ENCODE measurements around the gene RTN4R.

Gene RTN4R

DNA sequence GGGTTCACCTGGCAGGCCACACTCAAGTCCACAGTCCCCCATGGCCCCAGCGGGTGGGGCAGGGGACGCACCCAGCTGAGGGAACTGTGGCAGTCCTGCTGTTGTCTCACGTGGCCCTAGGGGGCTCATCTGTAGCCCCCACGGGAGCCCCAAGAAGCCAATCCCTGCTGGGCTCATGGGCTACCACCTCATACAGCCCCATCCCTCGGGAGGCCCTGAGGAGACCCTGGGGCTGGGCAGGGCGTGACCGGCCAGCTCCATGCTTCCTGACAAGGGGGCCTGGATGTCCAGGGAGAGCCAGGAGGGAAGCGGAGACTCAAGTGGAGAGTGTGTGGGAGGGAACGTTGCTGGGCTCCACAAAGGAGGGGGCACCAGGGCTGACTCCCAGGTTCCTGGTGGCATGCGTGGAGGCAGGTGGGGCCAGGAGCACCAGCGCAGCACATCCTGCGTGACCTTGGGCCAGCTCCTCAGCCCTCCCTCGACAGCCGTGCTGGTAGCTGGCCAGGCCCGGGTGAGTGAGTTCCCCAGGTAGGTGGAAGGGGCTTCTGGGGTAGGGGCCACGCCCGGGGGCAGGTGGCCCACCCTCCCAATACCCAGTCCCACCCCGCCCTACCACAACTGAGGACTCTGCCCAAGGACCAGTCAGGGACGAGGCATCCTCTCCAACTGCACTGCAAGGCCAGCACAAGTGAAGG is 7.9 kb downstream of the RTN4R start:
- ATAC-seq: no peak
- Mint-ChIP-seq H3K9me3 (no peaks in the 10 kb centered on the region), H3K4me1 (no peaks in the 10 kb centered on the region), H3K27me3 (peaks cover 28% of the 10 kb centered on the region), H3K4me3 (no peak overlapping the region), H3K27ac (no peak overlapping the region), H3K36me3 (no peaks in the 10 kb centered on the region)

DNA sequence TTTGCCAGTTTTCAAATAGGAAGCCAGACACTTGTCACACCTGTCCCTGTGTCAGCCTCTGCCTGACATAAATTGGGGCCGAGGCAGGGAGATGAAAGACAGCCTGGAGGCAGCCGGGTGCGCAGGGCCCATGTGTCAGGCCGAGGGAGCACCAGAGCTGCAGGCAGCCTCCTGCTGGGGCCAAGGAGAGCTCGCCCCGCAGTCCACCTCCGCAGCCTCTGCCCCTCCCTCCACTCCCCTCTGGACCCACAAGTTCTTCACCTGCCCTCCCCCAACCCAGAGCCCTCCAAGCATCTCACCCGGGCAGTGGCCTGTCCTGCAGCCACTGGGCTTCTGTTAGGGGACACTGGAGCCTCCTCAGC is 8.8 kb downstream of the RTN4R start:
- Mint-ChIP-seq H3K4me3 (no peak overlapping the region), H3K9me3 (no peaks in the 10 kb centered on the region), H3K27ac (no peak overlapping the region), H3K27me3 (peaks cover 29% of the 10 kb centered on the region), H3K36me3 (no peaks in the 10 kb centered on the region), H3K4me1 (no peaks in the 10 kb centered on the region)
- no peak for ATAC-seq

DNA sequence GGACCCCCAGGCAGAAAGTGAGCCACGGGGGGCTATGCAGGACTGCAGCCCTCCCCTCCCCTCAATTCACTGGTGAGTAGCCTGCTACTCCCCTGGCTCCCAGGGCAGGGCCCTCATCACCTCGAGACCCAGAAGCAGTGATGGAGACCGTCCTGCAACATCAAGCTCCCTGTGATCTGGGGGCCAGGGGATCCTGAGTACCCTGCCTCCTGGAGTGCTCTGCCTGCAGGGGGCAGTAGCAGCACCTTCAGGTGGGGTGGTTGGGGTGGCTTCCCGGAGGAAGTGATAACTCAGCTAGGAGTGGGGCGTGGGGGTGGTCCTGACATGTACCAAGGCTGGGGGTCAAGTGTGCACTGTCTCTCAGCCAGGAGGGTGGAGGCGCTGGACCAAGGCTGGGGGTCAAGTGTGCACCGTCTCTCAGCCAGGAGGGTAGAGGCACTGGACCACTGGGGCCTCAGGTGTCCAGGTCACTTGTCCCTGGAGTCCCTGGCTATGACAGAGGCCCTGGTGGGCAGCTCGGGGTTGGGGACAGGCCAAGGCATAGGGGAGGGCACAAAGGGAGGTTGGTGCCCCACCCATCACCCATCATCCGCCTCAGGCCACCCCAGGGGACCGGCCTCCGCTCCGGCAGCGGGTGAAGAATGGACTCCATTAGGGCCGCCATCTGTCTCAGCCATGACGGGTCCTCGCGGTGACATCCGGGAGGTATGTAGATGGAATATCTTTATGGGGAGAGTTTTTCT is 9.4 kb downstream of the RTN4R start:
- no peak for ATAC-seq
- Mint-ChIP-seq H3K4me3 (no peak overlapping the region), H3K36me3 (no peaks in the 10 kb centered on the region), H3K27ac (no peak overlapping the region), H3K4me1 (no peaks in the 10 kb centered on the region), H3K9me3 (no peaks in the 10 kb centered on the region), H3K27me3 (peaks cover 28% of the 10 kb centered on the region)

DNA sequence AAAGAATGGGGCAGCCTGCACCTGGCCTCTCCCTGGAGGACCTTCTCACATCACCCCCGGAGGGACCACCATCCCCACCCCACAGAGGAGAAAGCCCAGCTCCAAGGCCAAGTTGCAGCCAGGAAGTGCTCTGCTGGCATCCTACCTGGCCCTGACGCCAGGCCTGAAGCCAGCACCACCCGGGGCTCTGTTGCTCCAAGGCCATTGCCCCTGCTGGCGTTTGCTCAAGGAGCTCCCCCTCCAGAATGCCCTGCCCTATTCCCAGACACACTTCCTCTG is 10.2 kb downstream of the RTN4R start:
- Mint-ChIP-seq H3K9me3 (no peaks in the 10 kb centered on the region), H3K36me3 (no peaks in the 10 kb centered on the region), H3K27ac (no peak overlapping the region), H3K4me3 (no peak overlapping the region), H3K4me1 (no peaks in the 10 kb centered on the region), H3K27me3 (peaks cover 32% of the 10 kb centered on the region)
- no peak for ATAC-seq

DNA sequence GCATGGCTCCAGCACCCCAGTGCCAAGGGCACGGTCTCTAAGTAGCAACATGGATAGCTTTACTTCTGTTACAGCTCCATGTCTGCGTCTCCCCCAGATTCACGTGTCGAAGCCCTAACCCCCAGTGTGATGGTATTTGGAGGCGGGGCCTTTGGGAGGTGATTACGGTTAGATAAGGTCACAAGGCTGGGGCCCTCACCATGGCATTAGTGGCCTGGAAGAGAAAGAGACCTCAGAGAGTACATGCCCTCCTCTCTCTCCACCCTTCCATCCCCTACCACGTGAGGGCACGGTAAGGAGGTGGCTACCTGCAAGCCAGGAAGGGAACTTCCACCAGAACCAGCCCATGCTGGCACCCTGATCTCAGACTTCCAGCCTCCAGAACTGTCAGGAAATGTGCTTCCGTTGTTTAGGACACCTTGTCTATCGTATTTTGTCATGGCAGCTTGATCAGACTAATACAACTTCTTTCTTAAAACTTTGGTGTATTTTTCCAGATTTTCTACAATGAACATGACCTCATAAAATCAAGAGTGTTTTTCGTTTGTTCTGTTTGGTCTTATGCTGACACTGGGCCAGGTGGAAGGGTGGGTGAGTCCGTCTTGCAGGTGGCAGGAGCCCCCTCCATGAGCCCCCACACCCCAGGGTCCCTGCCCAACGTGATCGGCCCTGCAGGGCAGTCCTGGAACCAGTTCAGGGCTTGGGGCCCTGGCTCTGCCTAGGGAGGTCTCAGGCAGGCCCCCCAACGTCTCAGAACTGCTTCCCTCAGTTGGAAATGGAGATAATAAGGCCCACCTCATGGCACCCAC is 10.7 kb downstream of the RTN4R start:
- no peak for ATAC-seq
- Mint-ChIP-seq H3K27ac (no peak overlapping the region), H3K4me1 (no peaks in the 10 kb centered on the region), H3K9me3 (no peaks in the 10 kb centered on the region), H3K36me3 (no peaks in the 10 kb centered on the region), H3K27me3 (peaks cover 32% of the 10 kb centered on the region), H3K4me3 (no peak overlapping the region)

DNA sequence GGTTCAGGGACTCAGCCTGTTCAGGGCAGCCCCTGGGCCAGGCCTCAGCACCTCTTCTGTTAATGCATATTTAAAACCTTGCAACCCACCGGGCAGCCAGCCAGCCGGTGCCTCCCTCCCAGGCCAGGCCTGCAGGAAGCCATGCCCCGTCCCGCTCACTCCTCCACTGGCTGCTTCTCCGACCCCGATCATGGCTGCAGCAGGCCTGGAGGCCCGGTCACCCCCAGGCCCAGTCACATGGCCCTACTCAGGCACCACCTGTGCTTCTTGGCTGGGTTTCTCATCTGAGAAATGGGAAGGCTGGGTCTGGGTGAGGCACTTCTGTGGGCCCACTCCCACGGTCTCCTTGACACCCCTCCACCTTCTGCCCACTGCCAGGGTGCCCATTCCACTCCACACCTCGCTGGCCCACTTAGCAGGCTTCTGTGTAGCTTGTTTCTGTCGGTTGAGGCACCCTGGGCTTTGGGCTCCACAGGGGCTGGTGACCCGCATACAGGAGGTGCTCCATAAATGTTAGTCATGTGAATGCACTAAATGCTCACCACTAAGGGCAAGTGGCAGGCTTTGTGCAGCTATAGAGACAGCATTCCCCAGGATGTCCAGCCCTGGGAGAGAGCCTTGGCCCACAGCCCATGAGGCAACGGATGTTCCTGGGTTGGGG is 11.4 kb downstream of the RTN4R start:
- Mint-ChIP-seq H3K9me3 (no peaks in the 10 kb centered on the region), H3K4me1 (no peaks in the 10 kb centered on the region), H3K27me3 (peaks cover 32% of the 10 kb centered on the region), H3K36me3 (no peaks in the 10 kb centered on the region), H3K27ac (no peak overlapping the region), H3K4me3 (no peak overlapping the region)
- no peak for ATAC-seq

DNA sequence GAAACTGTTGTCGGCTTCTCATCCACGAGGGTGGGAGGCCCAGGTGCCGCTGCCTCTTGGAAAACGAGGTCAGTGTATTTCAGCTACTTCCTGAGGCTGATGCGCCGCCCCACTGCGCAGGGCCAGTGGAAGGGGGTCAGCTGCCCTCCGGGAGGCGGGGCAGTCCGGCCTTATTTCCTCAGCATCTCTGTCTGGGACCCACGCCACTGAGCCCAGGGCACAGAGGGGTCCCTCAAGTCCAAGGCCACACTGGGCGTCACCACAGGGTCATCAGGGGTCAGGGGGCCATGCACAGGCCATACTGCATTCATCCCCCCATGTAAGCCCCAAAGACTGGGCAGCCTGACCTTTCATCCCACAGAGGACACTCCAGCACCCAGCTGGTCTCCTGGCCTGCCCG is 12.1 kb downstream of the RTN4R start:
- Mint-ChIP-seq H3K4me3 (no peak overlapping the region), H3K4me1 (no peaks in the 10 kb centered on the region), H3K9me3 (no peaks in the 10 kb centered on the region), H3K27me3 (peaks cover 28% of the 10 kb centered on the region), H3K36me3 (no peaks in the 10 kb centered on the region), H3K27ac (no peak overlapping the region)
- ATAC-seq: no peak

DNA sequence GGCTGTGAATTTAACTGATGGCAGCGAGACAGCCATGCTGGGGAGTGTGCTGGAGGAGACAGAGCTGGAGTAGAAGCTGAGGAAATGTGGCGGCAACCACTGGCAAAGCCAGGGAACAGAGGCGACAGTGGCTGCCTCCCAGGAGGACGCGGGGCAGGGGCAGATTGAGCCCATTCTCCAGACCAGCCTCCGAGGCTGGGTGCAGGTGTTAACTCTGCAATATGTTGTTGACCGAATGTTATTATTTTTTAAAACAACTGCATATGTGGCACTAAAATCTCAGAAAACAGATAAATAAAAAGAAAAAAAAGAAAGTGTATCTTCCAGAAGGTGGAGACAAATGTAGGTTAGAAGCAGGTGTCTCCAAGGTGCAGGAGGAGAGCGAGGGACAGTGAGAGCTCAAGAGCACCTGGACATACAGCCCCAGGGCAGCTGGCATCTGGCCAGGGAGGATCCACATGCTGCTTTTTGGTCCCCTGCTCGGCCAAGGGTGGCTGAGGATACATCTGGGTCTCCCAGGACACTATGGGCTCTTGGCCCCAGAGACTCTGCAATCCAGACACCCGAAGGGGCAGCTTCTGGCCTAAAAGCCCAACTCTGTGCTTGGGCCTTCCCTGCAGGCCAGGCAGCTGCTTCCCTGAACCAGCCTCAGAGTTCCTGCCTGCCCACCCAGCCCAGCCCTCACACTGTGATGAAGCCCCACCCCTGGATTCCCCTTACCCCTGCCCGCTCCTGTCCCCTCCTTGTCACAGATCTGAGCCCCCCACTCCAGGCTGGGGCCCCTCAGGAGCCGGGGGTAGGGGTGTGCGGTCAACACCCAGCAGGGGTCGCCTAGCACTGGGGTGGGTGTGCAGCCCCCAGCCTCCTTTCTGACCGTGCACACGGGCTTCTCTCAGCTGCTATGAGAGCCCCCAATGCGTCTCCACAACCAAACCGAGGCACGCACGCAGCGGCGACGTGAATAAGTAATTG is 12.9 kb downstream of the RTN4R start:
- Mint-ChIP-seq H3K27me3 (peaks cover 23% of the 10 kb centered on the region), H3K27ac (no peak overlapping the region), H3K36me3 (no peaks in the 10 kb centered on the region), H3K4me3 (no peak overlapping the region), H3K4me1 (no peaks in the 10 kb centered on the region), H3K9me3 (no peaks in the 10 kb centered on the region)
- ATAC-seq: peak; percentile 39

DNA sequence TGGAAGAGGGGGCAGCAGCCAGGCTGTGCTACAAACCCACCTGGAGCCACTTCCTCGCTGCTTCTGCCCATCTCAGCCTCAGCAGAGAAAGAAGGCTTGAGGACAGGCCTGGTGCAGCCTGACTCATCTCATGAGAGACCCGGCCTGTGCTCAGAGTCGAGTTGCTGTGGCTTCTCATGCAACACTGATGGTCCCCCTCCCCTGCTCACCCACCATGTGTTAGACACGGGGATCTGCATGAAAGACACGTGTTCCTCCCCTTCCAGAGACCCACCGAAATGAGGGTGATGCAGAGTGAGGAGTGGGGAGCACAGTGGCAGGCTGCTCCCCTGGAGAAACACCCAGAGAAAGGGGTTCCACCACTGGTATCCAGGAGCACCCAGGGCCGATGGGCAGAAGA is 15.0 kb downstream of the RTN4R start:
- no peak for ATAC-seq
- no peaks in the 10 kb centered on the region for H3K9me3 Mint-ChIP-seq
- H3K27me3 Mint-ChIP-seq: peaks cover 13% of the 10 kb centered on the region
- H3K4me3 Mint-ChIP-seq: no peak overlapping the region
- no peaks in the 10 kb centered on the region for H3K4me1 Mint-ChIP-seq
- no peak overlapping the region for H3K27ac Mint-ChIP-seq
- H3K36me3 Mint-ChIP-seq: no peaks in the 10 kb centered on the region

DNA sequence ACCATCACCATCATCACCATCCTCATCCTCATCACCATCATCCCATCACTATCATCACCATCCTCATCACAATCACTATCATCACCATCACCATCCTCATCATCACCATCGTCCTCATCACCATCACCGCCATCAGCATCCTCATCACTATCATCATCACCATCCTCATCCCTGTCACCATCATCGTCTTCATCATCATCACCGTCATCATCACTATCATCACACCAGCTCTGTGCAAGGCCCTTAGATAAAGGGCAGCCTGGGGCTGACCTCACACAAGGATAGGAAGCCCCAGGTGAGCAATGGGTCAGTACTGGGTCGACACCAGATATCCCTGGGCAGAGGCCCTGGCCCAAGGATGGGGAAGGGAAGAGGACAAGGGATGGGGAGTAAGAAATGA is 16.1 kb downstream of the RTN4R start:
- Mint-ChIP-seq H3K4me1 (no peaks in the 10 kb centered on the region), H3K27me3 (peaks cover 13% of the 10 kb centered on the region), H3K4me3 (no peak overlapping the region), H3K27ac (no peak overlapping the region), H3K9me3 (no peaks in the 10 kb centered on the region), H3K36me3 (no peaks in the 10 kb centered on the region)
- no peak for ATAC-seq

DNA sequence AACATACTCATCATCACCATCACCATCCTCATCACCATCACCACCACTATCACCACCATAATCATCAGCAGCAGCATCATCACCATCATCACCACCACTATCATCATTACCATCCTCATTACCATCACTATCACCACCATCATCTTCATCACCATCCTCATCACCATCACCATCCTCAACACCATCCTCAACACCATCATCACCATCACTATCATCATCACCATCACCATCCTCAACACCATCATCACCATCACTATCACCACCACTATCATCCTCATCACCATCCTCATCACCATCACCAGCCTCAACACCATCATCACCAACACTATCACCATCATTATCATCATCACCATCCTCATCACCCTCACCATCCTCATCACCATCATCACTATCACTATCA is 16.6 kb downstream of the RTN4R start:
- no peak overlapping the region for H3K27ac Mint-ChIP-seq
- H3K4me1 Mint-ChIP-seq: peaks cover 3% of the 10 kb centered on the region
- no peak for ATAC-seq
- H3K27me3 Mint-ChIP-seq: peaks cover 15% of the 10 kb centered on the region
- H3K36me3 Mint-ChIP-seq: no peaks in the 10 kb centered on the region
- H3K4me3 Mint-ChIP-seq: no peak overlapping the region
- no peaks in the 10 kb centered on the region for H3K9me3 Mint-ChIP-seq

DNA sequence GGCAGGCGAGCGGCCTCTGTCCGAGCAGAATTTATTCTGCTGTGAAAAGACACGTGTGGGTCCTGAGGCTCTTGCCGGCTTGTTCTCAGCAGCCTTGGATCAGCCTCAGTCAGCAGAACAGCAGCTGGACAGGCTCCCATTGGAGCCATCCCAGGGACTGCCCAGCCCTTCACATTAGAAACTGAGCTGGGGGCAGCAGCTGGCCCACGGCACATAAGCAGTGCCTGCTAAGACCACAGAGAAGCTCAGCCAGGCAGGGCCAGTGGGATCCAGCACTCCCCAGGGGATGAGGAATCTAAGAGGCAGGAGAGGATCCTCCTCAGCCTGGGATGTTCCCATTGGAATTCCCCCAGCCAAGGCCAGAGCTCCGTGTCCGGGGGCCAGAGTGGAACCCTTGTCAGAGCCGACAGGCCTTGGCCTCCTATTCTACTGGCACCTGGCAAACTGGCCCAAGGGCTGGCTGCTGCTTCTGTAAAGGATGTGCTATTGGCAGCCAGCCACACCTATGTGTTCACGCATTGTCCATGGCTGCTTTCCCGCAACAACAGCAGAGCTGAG is 18.2 kb downstream of the RTN4R start:
- no peak for ATAC-seq
- Mint-ChIP-seq H3K9me3 (no peaks in the 10 kb centered on the region), H3K27me3 (peaks cover 31% of the 10 kb centered on the region), H3K36me3 (no peaks in the 10 kb centered on the region), H3K27ac (no peak overlapping the region), H3K4me1 (peaks cover 16% of the 10 kb centered on the region), H3K4me3 (no peak overlapping the region)

DNA sequence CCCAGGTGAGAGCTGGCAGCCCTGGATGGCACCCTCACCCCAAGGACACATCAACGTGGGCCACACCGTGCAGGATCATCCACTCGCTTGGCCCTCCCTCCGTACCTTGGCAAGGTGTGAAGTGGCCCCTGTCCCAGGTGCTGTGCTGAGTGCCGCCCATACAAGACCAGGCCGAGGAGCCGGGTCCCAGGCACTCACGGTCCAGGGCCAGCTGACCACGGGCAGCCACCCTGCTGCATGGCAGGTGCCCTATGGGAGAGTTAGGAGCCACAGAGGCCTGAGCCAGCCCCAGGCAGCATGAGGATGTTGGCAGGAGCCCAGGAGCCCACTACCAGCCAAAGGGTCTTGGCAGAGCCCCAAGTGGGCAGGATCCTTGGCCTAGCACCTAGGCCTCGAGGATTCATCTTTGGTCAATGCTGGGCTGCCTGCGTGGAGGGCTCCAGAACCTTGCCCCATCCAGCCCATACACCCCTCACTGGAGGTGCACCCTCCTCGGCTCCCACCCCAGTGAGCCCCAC is 19.6 kb downstream of the RTN4R start:
- peaks cover 30% of the 10 kb centered on the region for H3K4me1 Mint-ChIP-seq

DNA sequence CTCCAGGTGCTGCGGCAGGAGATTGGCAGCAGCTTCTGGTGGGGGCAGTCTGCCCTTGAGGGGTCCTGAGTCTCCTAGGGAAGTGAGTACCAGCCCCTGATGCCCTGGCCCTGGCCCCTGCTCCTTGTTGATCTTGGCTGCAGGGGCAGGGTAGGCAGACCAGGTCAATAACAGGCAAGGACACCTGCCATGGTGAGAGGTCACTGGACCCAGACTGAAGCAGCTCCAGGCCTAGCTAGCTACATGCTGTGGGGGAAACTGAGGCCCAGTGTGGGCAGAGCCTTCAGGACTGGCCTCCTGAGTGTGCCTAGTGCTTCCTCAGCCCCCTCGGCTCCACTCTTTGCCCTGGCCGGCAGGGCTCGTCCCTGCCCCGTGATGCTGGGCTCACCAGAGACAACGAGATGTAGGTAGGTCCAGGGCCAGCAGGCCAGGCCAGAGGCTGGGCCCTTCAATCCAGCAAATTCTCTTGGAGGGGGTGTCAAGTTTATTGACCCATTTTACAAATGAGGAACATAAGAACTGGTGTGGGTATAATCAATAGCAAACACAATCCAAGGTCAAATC is 20.4 kb downstream of the RTN4R start:
- Mint-ChIP-seq H3K4me3 (no peak overlapping the region), H3K27me3 (peaks cover 38% of the 10 kb centered on the region), H3K9me3 (no peaks in the 10 kb centered on the region), H3K27ac (no peak overlapping the region), H3K36me3 (no peaks in the 10 kb centered on the region), H3K4me1 (peaks cover 33% of the 10 kb centered on the region)
- ATAC-seq: no peak

More for the DNA sequence above, 19.6 kb downstream of the RTN4R start:
- Mint-ChIP-seq H3K36me3 (no peaks in the 10 kb centered on the region), H3K27me3 (peaks cover 35% of the 10 kb centered on the region), H3K9me3 (no peaks in the 10 kb centered on the region), H3K4me3 (no peak overlapping the region), H3K27ac (no peak overlapping the region)
- no peak for ATAC-seq

Measured in stimulated activated memory B cell treated with anti-CD40 and anti-IgM and Interleukin-4, amounts not matched to agents 10 μg/mL and 1 μg/mL and 100 μg/mL, for 72 hours (primary cell).